Activated T-cell treated with anti-CD3 and anti-CD28 coated beads for 4 hours (primary cell): ENCODE results near the gene CDH5.
"Not testable (repeated sequence)": the region's sequence is repeated elsewhere in the genome, so short reads cannot be mapped to it uniquely, and the experiment has no call there.

Experiments used
- DNase-seq: peaks from one replicate; pipeline ENCODE4 v3.0.0-alpha.2; 2020

Gene CDH5, protein sequence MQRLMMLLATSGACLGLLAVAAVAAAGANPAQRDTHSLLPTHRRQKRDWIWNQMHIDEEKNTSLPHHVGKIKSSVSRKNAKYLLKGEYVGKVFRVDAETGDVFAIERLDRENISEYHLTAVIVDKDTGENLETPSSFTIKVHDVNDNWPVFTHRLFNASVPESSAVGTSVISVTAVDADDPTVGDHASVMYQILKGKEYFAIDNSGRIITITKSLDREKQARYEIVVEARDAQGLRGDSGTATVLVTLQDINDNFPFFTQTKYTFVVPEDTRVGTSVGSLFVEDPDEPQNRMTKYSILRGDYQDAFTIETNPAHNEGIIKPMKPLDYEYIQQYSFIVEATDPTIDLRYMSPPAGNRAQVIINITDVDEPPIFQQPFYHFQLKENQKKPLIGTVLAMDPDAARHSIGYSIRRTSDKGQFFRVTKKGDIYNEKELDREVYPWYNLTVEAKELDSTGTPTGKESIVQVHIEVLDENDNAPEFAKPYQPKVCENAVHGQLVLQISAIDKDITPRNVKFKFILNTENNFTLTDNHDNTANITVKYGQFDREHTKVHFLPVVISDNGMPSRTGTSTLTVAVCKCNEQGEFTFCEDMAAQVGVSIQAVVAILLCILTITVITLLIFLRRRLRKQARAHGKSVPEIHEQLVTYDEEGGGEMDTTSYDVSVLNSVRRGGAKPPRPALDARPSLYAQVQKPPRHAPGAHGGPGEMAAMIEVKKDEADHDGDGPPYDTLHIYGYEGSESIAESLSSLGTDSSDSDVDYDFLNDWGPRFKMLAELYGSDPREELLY

DNA sequence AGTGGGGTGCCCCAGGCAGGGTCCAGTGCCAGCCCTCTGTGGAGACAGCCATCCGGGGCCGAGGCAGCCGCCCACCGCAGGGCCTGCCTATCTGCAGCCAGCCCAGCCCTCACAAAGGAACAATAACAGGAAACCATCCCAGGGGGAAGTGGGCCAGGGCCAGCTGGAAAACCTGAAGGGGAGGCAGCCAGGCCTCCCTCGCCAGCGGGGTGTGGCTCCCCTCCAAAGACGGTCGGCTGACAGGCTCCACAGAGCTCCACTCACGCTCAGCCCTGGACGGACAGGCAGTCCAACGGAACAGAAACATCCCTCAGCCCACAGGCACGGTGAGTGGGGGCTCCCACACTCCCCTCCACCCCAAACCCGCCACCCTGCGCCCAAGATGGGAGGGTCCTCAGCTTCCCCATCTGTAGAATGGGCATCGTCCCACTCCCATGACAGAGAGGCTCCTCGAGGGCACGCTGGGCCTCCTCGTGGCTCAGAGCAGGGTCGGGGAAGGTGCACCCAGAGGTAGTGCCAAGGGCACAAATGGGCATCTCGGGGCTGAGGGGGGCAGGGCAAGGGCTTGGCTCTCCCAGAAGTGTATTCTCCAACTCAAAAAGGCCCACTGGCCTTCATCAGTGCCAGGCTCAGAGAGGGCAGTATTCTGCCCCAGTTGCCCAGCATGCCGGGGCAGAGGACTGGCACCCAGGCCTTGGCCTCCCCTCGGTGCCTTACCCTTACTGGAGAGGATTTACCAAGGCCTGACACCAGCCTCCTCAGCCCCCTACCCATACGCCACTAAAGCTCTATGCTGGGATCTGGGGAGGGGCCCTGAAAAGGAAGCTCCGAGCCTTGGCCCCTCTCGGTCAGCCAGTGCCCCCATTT is at the start of gene CDH5:
CDH5 (plus strand) TSS at position 259 of the 867 bp plus-strand sequence. CDS start 12,647 bp downstream, outside the sequence.
- no peak for DNase-seq

DNA sequence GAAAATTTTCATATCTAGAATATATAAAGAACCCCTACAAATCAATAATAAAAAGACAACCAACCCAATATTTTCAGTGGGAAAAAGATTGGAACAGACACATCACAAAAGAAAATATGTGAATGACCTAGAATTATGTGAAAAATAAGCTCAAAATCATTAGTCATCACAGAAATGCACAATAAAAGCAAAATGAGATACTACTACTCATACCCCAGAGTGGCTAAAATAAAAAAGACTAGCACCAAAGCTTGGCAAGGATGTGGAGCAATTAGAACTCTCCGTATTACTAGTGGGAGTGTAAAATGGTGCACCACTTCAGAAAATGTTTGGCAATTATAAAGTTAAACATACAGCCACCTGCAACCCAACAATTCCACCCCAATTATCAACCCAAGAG is 48.0 kb upstream of the CDH5 start:
- DNase-seq, result no peak

DNA sequence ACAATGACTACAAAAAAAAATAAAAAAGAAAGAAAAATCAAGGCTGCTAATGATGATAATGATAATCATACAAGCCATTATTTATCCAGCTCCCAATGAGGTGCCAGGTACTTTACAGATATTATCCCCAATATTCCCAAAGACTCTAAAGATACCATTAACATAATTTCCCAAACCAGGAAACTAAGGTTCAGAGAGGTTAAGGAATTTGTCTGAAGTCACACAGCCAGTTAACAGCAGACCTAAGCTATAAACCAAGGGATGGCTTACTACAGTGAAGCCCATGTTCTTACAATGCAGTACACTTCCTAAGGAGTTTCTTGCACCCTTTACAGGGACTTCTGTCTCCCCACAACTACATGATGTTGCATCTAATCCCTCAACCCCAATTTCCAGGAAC is 45.7 kb upstream of the CDH5 start:
- DNase-seq, result no peak

DNA sequence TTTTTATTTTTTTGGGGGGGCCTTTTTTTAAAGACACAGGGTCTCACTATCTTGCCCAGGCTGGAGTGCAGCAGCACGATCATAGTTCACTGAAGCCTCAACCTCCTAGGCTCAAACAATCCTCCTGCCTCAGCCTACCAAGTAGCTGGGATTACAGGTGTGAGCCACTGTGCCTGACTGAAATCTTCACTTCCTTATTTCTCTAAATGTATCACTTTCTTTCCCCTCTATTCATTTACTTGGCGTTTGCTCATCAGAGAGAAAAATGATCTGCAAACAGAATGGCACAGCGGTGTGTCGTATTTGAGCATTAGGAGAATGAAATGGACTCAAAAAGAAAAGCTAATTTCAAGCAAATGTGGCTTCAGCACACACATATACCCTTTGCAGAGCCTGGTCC is 44.3 kb upstream of the CDH5 start:
- DNase-seq, result no peak

DNA sequence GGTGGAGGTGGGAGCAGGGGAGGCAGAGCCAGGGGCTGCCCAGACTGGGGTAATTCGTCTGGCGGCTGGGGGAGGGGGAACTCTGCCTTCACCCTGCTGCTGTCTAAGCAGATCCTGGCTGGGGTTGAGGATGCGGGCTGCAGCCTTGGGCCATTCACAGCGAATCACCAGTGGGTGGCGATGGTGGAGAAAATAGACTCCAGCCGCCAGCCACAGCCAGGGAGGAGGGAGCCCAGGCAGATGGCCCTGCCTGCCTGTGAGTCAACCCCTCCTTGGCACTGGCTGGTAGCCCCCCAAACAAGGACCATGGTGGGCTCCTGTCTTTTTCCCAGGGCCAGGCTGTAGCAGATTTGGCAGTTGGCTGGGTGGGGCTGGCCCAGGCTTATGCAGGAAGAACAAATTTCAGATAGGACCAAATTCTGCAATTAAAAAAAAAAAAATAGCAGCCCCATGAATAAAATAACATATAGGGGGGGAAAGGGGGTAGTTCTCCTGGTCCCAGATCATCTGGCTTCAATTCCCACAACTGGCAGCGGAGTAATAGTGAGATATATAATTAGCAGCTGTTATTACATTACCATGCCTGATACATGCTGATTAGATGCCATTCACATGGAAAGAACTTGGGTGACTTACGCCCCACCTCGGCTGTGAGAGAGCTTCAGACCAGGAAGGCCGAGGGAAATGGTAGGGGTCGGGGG is 41.5 kb upstream of the CDH5 start:
- DNase-seq, result no peak

DNA sequence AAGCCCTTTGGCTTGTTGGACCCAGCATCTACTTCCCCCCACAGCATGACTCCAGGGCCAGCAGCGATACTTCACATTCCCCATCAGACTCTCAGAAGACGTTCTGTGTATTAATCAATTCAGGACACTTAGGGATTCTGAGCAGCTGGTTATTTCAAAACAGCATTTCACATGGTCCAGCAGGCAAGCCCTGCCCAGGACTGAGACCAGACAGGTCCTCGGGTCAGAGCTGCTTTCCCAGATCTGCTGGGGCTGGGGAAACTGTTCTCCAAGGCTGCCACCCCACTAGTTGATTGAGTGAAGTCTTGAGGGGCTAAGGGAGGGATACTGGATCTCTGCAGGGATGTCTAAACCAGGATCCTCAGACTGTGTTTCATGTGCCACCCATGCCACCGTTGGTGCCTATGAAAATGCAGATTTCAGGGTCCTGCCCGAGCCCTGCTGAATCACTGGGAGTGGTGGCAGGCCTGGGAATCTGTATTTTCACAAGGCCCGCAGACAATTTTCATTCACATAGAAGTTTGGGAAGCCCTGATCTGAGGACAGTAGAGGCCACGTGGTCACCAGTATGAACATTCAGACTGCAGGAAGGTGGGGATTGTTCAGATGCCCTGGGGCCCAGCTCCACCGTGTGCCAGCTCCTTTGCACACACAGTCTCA is 40.6 kb upstream of the CDH5 start:
- no peak for DNase-seq

DNA sequence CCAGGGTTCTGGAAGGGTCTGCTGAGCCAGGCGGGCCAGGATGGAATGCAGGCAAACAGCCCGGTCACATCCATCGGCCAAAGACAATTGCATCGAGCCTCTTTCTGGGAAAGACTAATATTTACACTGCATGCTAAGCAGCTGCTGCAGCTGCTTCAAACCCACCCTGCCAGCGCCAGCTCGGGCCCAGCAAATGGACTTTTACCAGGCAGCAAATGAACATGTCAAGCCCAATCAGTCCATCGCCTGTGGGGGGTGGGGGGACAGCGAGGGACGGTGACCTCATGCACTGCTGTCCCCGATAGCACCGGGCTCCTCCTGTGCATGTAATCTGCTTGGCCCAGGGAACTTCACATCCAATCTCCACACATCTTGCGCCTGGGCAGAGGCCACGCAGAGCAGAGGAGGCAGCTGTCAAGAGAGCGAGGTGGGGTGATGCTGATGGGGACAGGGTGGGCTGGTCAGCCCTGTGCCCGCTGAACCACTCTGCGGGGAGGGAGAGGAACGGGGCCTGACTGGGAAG is 39.4 kb upstream of the CDH5 start:
- DNase-seq, result no peak

DNA sequence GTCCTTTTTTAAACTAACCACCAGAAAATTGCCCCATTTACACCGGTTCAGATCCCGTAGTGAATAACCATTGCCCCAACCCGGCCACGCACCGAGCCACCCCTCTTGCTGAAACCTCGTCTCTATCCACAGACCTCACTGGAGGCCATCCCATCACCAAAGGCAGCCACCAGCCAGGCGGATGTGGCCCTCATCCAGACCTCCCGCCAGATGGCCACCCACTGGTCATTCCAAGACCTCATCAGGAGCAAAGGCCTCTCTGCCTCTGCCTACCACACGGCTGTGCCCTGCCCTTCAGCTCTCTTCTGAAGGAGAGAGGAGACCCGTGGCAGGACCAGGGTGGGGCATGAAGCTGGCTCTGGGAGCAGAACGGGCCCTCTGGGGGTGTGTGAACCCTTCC is 38.2 kb upstream of the CDH5 start:
- DNase-seq, result no peak

DNA sequence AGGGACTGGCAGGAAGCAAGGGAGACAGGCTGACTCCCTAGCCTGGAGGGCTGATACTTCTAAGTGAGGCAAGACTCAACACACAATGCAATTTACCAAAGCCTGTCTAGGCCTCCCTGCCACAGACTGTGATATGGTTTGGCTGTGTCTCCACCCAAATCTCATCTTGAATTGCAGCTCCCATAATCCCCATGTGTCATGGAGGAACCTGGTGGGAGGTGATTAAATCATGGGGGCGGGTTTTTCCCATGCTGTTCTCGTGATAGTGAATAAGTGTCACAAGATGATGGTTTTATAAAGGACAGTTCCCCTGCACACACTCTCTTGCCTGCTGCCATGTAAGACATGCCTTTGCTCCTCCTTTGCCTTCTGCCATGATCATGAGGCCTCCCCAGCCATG is 35.0 kb upstream of the CDH5 start:
- DNase-seq, result not testable (repeated sequence)

DNA sequence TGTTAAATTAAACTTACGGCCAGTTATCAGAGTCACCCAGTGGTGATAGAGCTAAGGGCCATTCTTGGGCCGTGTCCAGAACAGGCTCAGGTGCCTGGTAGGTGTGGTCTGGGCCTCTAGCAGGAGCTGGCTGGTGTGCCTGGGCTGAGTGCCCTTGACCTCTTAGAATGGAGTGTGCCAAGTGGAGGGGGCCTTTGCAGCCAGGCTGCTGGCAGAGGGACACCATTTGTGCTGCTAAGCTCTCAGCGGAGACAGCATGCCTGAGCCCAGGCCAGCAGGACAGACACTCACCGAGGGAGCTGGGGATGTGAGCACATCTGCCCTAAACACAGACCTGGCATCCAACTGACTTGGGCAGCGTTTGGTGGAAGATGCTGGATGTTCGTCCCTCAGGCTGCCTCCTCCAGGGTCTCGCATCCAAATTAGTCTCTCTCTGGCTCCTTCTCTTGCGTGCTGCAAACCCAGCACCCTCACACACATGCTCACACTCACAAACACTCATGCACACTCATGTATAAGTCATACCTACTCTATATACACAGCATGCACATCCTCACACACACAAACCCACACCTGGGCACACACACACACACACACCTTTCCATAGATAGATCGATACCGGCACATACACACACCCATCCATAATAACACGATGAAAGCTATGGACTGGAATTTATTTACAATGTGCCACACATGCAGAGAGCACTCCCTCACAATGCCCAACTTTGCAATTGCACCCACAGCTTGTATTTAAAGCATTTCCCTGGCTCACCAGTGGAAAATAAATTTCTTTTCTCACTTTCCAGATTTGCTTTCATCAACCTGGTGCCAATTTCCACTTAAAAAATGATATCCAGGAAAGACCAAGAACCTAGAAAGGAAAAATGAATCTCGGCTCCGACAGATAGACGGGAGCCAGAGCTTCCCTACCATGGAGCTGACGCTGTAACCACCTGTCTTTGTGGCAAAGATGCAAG is 33.6 kb upstream of the CDH5 start:
- DNase-seq, result no peak

DNA sequence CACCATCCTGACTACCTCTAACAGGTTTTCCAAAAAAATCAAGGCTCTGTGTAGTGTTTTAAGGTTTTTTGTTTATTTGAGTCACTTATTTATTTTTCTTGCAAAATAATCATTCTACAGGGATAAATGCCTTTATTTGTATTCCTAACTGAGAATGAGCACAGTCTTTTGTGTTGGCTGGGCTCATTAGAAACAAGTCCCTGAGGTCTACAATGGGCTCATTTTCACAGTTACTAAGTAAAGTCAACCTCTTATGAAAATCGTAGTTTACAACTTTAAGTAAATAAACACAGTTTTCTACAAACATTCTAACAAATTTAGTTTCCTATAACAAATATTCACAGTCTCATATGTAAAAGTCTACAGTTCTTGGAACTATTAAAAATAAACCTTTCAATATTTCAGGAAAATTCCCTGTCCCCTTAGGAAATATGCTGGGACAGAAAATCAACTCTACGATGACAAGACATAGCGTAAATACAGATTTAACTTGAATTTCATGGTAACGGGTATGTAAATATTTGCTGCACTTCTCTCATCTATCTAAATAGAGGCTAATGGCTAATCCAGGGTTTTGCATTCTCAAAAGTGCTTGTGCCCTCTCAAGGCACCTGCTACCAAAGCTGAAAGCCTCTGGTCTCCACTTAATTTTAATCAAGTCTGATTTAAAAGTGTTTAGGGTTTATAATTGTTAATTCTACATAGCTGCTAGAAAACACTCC is 31.5 kb upstream of the CDH5 start:
- no peak for DNase-seq

DNA sequence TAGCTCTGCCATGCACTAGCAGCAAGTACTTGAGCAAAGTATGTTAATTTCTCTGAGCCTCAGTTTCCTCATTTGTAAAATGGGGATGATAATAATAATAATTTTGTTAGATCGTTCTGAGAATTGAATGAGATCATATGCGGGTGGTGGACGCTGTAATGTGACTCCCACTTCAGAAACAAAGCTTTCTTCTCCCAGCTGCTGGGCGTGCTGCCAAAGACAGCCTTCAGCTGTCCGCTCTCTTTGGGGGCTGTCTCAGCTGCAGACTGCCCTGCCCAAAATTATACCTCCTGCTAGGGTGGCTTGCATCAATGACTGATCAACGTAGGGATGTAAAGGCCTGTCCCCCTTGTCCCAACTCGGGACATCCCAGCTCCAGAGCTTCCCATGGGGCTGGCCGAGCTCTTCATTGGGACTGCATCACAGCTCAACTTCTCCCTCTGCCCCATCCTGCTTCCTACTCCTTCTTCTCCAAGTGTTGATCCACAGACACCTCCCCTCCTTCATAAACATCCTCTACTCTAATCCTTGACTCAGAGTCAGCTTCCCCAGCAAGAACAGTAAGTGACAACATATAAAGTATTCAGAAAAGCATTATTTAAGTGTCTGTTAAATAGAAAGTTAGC is 30.7 kb upstream of the CDH5 start:
- DNase-seq, result no peak

DNA sequence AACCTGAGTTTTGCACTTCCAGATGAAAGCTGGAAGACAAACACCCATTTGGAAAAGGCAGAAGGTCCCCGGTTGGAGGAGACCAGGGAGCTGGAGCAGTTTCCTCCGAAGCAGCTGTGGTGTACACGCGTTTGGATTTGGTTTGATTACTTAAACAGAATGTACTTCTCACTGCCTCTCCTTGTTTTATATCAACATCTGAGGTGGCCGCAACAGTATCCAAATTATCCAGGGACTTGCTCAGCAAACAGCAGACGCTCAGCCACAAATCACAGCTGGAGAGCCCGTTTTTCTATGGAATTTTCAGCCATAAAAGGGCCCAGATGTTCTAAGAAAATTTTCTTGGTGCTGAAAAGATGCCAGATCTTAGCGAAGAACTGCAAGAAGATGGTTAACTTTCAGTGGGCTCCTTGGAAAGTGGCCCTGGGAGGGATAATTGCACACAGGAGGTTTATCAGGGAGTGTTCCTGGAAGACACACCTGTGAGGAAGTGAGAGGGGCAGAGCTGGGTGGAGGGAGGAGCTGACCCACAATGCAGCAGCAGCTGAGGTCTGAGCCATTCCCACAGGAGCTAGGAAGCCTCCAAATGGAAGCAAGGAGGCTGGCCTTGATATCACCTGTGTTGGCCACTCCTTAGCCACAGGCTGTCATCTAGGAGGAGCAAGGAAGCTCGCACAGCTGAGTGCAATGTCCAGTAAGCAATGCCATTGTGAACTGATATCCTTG is 28.9 kb upstream of the CDH5 start:
- DNase-seq, result no peak

DNA sequence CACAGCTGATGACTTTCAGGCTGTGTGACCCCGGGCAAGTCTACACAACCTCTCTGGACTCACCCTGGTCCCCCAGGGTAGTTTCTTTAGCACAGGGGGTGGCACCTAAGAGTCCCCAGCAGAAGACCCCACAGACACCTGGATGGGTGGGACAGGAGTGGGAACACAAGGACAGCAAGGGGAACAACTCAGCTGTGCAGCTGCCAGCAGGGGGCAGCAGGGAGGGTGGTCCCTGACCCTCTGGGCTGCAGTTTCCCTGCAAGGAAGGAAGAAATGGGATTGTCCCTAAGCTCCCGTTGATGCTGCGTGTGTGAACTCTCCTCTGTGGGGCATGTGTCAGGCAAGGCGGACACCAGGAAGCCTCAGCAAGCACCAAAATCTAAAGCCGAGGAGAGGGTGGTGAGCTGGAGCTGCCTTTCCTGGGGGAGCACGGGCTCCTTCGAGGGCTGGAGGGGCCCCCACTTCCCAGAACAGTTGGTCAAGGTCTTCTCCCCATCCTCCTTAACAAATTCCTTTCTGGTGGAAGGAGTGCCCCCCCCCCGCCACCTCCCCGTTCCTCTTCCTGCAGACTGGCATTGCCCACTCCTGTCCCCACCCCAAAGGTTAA is 24.1 kb upstream of the CDH5 start:
- DNase-seq, result no peak

DNA sequence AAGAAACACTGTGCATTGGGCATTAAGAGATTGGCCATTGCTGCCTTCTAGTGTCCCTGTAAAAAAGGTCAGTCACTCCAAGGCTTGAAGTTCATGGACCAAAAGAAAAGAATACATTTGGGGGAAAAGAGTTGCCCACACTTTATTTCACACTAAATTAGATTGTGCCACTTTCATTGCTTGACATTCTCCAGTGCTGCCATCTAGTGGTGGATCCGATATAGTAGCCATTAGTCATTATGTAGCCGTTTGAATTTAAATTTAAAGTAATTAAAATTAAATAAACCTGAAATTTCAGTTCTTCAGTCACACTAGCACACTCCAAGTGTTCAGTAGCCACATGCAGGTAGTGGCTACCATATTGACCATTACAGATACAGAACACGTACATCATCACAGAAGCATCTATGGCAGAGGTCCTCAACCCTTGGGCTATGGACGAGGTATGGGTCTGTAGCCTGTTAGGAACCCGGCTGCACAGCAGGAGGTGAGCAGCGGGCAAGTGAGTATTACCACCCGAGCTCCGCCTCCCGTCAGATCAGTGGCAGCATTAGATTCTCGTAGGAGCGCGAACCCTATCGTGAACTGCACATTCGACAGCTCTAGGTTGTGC is 21.9 kb upstream of the CDH5 start:
- DNase-seq, result peak; percentile 36

DNA sequence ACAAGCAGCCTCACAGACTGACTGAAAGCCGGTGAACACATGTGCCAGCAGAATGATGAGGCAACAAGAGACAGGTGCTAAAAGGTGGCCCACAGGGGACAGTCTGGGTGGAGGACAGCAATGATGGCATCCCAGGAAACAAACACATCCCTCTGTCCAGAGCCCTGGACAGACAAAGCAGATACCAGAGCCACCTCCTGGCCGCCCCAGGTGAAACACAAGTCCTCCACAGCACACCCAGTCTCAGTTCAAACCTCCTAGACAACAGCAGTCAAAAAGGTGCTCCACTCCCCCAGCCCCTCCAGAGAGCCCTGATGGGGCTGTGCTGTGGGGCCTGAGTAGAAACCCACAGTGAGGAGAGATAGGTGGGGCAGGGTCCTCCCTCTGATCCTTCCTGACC is 20.3 kb upstream of the CDH5 start:
- no peak for DNase-seq

DNA sequence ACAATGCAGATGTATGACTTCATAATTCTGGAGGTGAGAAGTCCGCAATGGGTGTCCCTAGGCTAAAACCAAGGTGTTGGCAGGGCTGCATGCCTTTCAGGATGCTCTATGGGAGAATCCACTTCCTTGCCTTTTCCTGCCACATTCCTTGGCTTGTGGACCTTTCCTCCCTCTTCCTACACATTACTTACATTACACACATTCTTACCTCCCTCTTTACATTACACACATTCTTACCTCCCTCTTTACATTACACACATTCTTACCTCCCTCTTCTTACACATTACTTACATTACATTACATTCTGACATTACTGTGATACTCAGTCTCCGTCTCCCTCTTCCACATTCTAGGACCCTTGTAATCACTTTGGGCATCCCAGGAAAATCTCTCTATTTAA is 14.2 kb upstream of the CDH5 start:
- DNase-seq, result no peak

DNA sequence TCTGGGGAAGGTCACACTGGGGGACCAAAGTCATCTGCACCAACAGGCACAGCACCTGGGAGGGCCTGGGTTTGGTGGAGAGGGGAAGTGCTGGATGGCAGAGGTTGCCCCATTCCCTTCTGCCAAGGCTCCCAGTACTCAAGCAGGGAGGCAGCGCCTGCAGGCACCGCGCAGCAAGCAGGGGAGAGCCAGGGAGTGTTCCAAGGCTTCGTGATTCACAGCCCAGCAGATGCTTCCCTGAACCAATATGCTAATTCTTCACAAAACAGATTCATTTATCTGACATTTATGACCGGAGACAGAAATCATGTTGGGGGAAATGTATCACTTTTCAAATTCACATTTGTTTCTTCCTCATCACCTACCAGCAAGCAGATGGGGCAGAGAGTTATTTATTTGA is 13.4 kb upstream of the CDH5 start:
- no peak for DNase-seq
